ENCODE results near the gene C1QTNF6. TPM values are rescaled to one million over a fixed set of nuclear protein-coding genes. Genes with fewer than 3 reads are reported as not detected.

Gene C1QTNF6
- total and polyA plus RNA-seq, 2 of the 4 experiments (the other 2 are of a cell fraction) = 1.1 to 10.9 TPM

GRCh38 chr22:37164505-37164887, 23.6 kb downstream of the C1QTNF6 start:
- Histone ChIP-seq H2BK15ac (ENCODE audit: low read depth, low read length) (no peak overlapping the region), H2AK5ac (ENCODE audit: low read depth, low read length) (no peak overlapping the region), H3K36me3 (ENCODE audit: control insufficient read depth, insufficient read depth, low read length) (no peaks in the 10 kb centered on the region), H4K20me1 (ENCODE audit: insufficient read depth, low read length) (no peaks in the 10 kb centered on the region), H4K5ac (ENCODE audit: low read depth, low read length) (no peak overlapping the region), H2BK20ac (ENCODE audit: low read depth, low read length) (no peak overlapping the region), H3K9me3 (ENCODE audit: control insufficient read depth, insufficient read depth, low read length) (peaks cover 6% of the 10 kb centered on the region; the same call in 1 of the 2 replicates), H3K27me3 (ENCODE audit: control insufficient read depth, insufficient read depth, low read length) (peaks cover 22% of the 10 kb centered on the region), H3K79me1 (ENCODE audit: low read depth in 1 of 2, low read length in 2 of 2) (no peaks in the 10 kb centered on the region), H3K9me1 (ENCODE audit: insufficient read depth, low read length) (no peaks in the 10 kb centered on the region), H3K4me2 (ENCODE audit: low read depth, low read length) (no peak overlapping the region), H2AFZ (replicated peaks; ENCODE audit: low read length, poor library complexity) (no peak overlapping the region), H2BK120ac (ENCODE audit: low read depth, low read length) (no peak overlapping the region), H2BK5ac (ENCODE audit: low read depth, low read length, poor library complexity, severe bottlenecking) (no peak overlapping the region), H4K91ac (ENCODE audit: insufficient read depth, low read depth, low read length) (no peak overlapping the region), H2AK9ac (replicated peaks; ENCODE audit: low read depth, low read length, poor library complexity) (no peak overlapping the region), H3K56ac (ENCODE audit: extremely low read depth, insufficient read depth, low read length) (no peak overlapping the region), H3K4ac (ENCODE audit: low read depth, low read length) (no peak overlapping the region), H4K8ac (ENCODE audit: low read depth in 2 of 2, low read length in 2 of 2) (no peak overlapping the region), H3K9ac (ENCODE audit: low read depth, low read length) (no peak overlapping the region), H3K18ac (ENCODE audit: low read depth, low read length) (no peak overlapping the region), H3K4me3 (ENCODE audit: insufficient read depth, low read depth, low read length) (no peak overlapping the region), H3K23ac (ENCODE audit: low read depth, low read length) (no peak overlapping the region), H3K14ac (replicated peaks; ENCODE audit: low read depth, low read length) (no peak overlapping the region), H3K27ac (ENCODE audit: insufficient read depth, low read length) (no peak overlapping the region), H3K4me1 (ENCODE audit: control insufficient read depth, insufficient read depth, low read length) (no peaks in the 10 kb centered on the region; the same call in 1 of the 2 replicates)
- in situ Hi-C loops (cut with MboI; ENCODE audit: low sequenced_read_pairs) = loop anchor here (5.0 kb wide), 1 partner anchor 33 kb away; no protein-coding TSS in a partner anchor
- TF ChIP-seq RCOR1 (IDR thresholded peaks at IDR 0.05; ENCODE audit: insufficient replicate concordance, low read length) (no peak), CEBPB (IDR thresholded peaks at IDR 0.05; ENCODE audit: low read depth, low read length) (no peak), ELK1 (IDR thresholded peaks at IDR 0.05; ENCODE audit: borderline replicate concordance, low read depth, low read length) (no peak), BHLHE40 (IDR thresholded peaks at IDR 0.05; ENCODE audit: low read depth, low read length) (no peak), CHD1 (IDR thresholded peaks at IDR 0.05; ENCODE audit: low read depth, low read length) (no peak), CTCF (conservative IDR thresholded peaks at IDR 0.05; ENCODE audit: low read depth, low read length) (no peak), RAD21 (IDR thresholded peaks at IDR 0.05; ENCODE audit: low read length) (no peak), POLR2A (IDR thresholded peaks at IDR 0.05; ENCODE audit: low read depth, low read length) (no peak), MXI1 (IDR thresholded peaks at IDR 0.05; ENCODE audit: borderline replicate concordance, low read depth, low read length) (no peak), RFX5 (IDR thresholded peaks at IDR 0.05; ENCODE audit: low read depth, low read length) (no peak), SMC3 (IDR thresholded peaks at IDR 0.05; ENCODE audit: low read depth, low read length) (no peak), NFE2L2 (IDR thresholded peaks at IDR 0.05; ENCODE audit: low read depth, low read length) (no peak), MAZ (IDR thresholded peaks at IDR 0.05; ENCODE audit: borderline replicate concordance, low read depth, low read length) (no peak), FOS (IDR thresholded peaks at IDR 0.05; ENCODE audit: low read depth, low read length) (no peak), MAFK (IDR thresholded peaks at IDR 0.05; ENCODE audit: low read depth, low read length) (no peak)
- TF ChIP-seq, protein P1, sequence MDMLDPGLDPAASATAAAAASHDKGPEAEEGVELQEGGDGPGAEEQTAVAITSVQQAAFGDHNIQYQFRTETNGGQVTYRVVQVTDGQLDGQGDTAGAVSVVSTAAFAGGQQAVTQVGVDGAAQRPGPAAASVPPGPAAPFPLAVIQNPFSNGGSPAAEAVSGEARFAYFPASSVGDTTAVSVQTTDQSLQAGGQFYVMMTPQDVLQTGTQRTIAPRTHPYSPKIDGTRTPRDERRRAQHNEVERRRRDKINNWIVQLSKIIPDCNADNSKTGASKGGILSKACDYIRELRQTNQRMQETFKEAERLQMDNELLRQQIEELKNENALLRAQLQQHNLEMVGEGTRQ (IDR thresholded peaks at IDR 0.05; ENCODE audit: low read depth, low read length) = no peak
- no TSS peak for BruUV-seq (replicated peaks)
- DNase-seq (no peak), ATAC-seq (ENCODE audit: low read depth) (no peak)
- 92% methylated on average over 2 of the region's 5 CpGs; no CpG with 5 or more reads in 1 of the 2 experiments for WGBS, 2 experiments (ENCODE audit: extremely low coverage in 2 of 2, insufficient read length in 1 of 2)
- ChIA-PET CTCF (no interaction called here), POLR2A (ENCODE audit: unreplicated experiment) (no interaction called here)
- dilution Hi-C loops (cut with HindIII; ENCODE audit: low sequenced_read_pairs, unreplicated experiment) = no loop called here
- intact Hi-C loops (cut with micrococcal nuclease) = no loop called here
